Measurements from ENCODE around the gene GPR180.

Gene GPR180

GRCh38 chr13:94682229-94682628 lies 80.6 kb downstream of the GPR180 start:
- no peak overlapping the region for H3K4me2 ChIP-seq (ENCODE audit: low read length)
- H3K27me3 ChIP-seq (ENCODE audit: low read depth, low read length), result peaks cover 4% of the 10 kb centered on the region; the same call in 1 of the 2 replicates
- no peaks in the 10 kb centered on the region for H3K4me1 ChIP-seq (ENCODE audit: low read length)
- H3K79me2 ChIP-seq (ENCODE audit: low read length), result no peaks in the 10 kb centered on the region
- no peak overlapping the region for H3K9ac ChIP-seq (ENCODE audit: low read length)
- no peaks in the 10 kb centered on the region for H4K20me1 ChIP-seq (ENCODE audit: insufficient read depth, low read length)
- H3K36me3 ChIP-seq (replicated peaks; ENCODE audit: low read depth, low read length), result no peaks in the 10 kb centered on the region
- no peak overlapping the region for H3K27ac ChIP-seq (ENCODE audit: low read length)
- TF ChIP-seq, protein P1, sequence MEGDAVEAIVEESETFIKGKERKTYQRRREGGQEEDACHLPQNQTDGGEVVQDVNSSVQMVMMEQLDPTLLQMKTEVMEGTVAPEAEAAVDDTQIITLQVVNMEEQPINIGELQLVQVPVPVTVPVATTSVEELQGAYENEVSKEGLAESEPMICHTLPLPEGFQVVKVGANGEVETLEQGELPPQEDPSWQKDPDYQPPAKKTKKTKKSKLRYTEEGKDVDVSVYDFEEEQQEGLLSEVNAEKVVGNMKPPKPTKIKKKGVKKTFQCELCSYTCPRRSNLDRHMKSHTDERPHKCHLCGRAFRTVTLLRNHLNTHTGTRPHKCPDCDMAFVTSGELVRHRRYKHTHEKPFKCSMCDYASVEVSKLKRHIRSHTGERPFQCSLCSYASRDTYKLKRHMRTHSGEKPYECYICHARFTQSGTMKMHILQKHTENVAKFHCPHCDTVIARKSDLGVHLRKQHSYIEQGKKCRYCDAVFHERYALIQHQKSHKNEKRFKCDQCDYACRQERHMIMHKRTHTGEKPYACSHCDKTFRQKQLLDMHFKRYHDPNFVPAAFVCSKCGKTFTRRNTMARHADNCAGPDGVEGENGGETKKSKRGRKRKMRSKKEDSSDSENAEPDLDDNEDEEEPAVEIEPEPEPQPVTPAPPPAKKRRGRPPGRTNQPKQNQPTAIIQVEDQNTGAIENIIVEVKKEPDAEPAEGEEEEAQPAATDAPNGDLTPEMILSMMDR (IDR thresholded peaks at IDR 0.05; ENCODE audit: low read depth, low read length), result no peak
- TF ChIP-seq EZH2phosphoT487 (IDR thresholded peaks at IDR 0.05; ENCODE audit: low read depth), result no peak
- H3K9me3 ChIP-seq (ENCODE audit: insufficient read depth, low read length), result no peaks in the 10 kb centered on the region
- no peak overlapping the region for H2AFZ ChIP-seq (ENCODE audit: low read depth, low read length)
- H3K4me3 ChIP-seq (ENCODE audit: low read length), result no peak overlapping the region

- Histone ChIP-seq H4K20me1 (ENCODE audit: insufficient read depth, low read length) (no peaks in the 10 kb centered on the region), H3K4me2 (ENCODE audit: low read length) (no peak overlapping the region), H3K79me2 (ENCODE audit: low read length) (no peaks in the 10 kb centered on the region), H2AFZ (ENCODE audit: low read depth, low read length) (no peak overlapping the region), H3K27me3 (ENCODE audit: low read depth, low read length) (no peaks in the 10 kb centered on the region; the same call in 1 of the 2 replicates), H3K36me3 (replicated peaks; ENCODE audit: low read depth, low read length) (no peaks in the 10 kb centered on the region), H3K9me3 (ENCODE audit: insufficient read depth, low read length) (no peaks in the 10 kb centered on the region), H3K27ac (ENCODE audit: low read length) (no peak overlapping the region), H3K9ac (ENCODE audit: low read length) (no peak overlapping the region), H3K4me3 (ENCODE audit: low read length) (no peak overlapping the region), H3K4me1 (ENCODE audit: low read length) (no peaks in the 10 kb centered on the region)
- TF ChIP-seq, protein P1 (IDR thresholded peaks at IDR 0.05; ENCODE audit: low read depth, low read length), result no peak
- TF ChIP-seq EZH2phosphoT487 (IDR thresholded peaks at IDR 0.05; ENCODE audit: low read depth), result no peak
Observed at GRCh38 chr13:94683409-94683808, 81.8 kb downstream of the GPR180 start.

Data from OCI-LY3 (cell line).